WERI-Rb-1 (cell line): Measurements from ENCODE around the gene TEAD1.

Source experiments
- DNase-seq: peaks from one replicate; pipeline ENCODE4 v3.0.0-alpha.2; 2020
- H3K27ac ChIP-seq: fragments of 250-450 bp; sonication (Bioruptor Pico); 2 replicates; pipeline ENCODE4 v1.5.1; 2020; ENCODE audit warnings: mild to moderate bottlenecking, moderate library complexity
- H3K27me3 ChIP-seq: fragments of 250-450 bp; sonication (Bioruptor Pico); 2 replicates; pipeline ENCODE4 v1.5.1; 2021; ENCODE audit warnings: mild to moderate bottlenecking, low read depth, moderate library complexity; ENCODE audit not compliant: insufficient read depth, severe bottlenecking
- H3K36me3 ChIP-seq: fragments of 250-450 bp; sonication (Bioruptor Pico); 2 replicates; pipeline ENCODE4 v1.5.1; 2020; ENCODE audit warnings: mild to moderate bottlenecking, moderate library complexity
- H3K4me3 ChIP-seq: 2 replicates; pipeline ENCODE4 v1.5.1; 2011; ENCODE audit warnings: low read depth, mild to moderate bottlenecking, control low read depth, low read length
- H3K9me3 ChIP-seq: fragments of 250-450 bp; sonication (Bioruptor Pico); 2 replicates; pipeline ENCODE4 v1.5.1; 2021; ENCODE audit warnings: mild to moderate bottlenecking, moderate library complexity; ENCODE audit not compliant: severe bottlenecking
- TF ChIP-seq, protein P1 (sequence below): IDR thresholded peaks from 2 replicates; pipeline ENCODE4 v1.5.1; 2011; ENCODE audit warnings: low read depth, mild to moderate bottlenecking, control low read depth, inconsistent platforms, low read length

TEAD1 gene

DNA sequence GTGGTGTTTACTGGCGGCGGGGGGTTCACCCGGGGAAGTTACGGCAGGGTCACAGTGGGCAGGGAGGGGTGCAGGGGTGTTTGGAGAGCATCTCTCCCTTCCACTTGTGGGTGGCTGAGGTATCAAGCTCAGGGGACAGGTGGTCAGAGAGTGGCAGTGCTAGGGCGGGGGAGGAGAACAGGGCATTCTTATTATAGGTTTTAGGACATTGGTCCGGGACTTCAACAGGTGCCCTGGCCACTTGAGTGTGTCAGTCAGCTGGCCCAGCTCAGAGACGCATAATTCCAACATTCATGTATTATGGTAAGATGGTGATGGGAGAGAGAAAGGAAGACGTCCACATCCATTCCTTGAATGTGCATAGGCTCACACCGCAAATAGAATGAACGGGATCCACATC, 101.7 kb downstream of the TEAD1 start:
- Histone ChIP-seq H3K36me3 (peaks cover 24% of the 10 kb centered on the region), H3K9me3 (no peaks in the 10 kb centered on the region), H3K4me3 (no peak overlapping the region), H3K27ac (no peak overlapping the region), H3K27me3 (no peaks in the 10 kb centered on the region)
- TF ChIP-seq, protein P1, sequence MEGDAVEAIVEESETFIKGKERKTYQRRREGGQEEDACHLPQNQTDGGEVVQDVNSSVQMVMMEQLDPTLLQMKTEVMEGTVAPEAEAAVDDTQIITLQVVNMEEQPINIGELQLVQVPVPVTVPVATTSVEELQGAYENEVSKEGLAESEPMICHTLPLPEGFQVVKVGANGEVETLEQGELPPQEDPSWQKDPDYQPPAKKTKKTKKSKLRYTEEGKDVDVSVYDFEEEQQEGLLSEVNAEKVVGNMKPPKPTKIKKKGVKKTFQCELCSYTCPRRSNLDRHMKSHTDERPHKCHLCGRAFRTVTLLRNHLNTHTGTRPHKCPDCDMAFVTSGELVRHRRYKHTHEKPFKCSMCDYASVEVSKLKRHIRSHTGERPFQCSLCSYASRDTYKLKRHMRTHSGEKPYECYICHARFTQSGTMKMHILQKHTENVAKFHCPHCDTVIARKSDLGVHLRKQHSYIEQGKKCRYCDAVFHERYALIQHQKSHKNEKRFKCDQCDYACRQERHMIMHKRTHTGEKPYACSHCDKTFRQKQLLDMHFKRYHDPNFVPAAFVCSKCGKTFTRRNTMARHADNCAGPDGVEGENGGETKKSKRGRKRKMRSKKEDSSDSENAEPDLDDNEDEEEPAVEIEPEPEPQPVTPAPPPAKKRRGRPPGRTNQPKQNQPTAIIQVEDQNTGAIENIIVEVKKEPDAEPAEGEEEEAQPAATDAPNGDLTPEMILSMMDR = no peak
- no peak for DNase-seq

DNA sequence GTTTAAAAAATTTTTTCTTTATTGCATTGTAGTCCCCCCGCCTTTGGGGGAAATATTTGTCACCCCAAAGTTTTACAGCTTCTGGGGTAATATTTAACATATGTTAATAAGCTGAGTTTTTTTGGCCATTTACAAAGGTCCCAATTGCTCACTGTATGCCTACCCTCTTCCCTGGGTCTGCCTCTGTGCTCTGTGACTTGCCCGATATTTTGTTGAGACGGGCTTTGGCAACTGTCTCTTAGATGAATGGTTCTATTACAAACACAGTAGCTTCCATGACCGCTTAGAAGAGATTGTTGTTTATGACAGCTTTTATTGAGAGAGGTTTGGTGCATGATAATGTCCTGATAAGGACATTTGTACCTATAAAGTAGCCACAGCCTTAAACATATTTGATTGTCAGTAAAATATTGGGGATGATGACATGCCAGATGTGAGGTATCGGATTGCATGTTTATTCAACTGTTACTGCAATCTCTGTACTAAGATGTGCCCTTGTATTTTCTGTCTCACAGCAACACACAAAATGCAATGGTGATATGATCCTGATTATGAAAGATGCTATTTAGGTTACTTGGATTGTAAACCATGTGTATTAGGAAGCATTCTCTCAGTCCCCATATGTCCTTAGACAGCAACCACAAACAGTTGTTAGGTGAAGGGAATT, 103.1 kb downstream of the TEAD1 start:
- H3K27ac ChIP-seq = no peak overlapping the region
- H3K9me3 ChIP-seq = no peaks in the 10 kb centered on the region
- TF ChIP-seq, protein P1 = no peak
- H3K36me3 ChIP-seq = peaks cover 24% of the 10 kb centered on the region
- no peaks in the 10 kb centered on the region for H3K27me3 ChIP-seq
- H3K4me3 ChIP-seq = no peak overlapping the region
- no peak for DNase-seq

- Histone ChIP-seq H3K9me3 (no peaks in the 10 kb centered on the region), H3K27ac (no peak overlapping the region), H3K36me3 (peaks cover 24% of the 10 kb centered on the region), H3K27me3 (no peaks in the 10 kb centered on the region), H3K4me3 (no peak overlapping the region)
- no peak for DNase-seq
- TF ChIP-seq, protein P1 = no peak
Observed at GRCh38 chr11:12778240-12778905, 104.2 kb downstream of the TEAD1 start.

GRCh38 chr11:12783765-12784164, 109.5 kb downstream of the TEAD1 start:
- H3K36me3 ChIP-seq = peaks cover 20% of the 10 kb centered on the region
- no peak for DNase-seq
- H3K27me3 ChIP-seq = no peaks in the 10 kb centered on the region
- no peak overlapping the region for H3K4me3 ChIP-seq
- TF ChIP-seq, protein P1 = no peak
- H3K27ac ChIP-seq = no peak overlapping the region
- no peaks in the 10 kb centered on the region for H3K9me3 ChIP-seq

DNA sequence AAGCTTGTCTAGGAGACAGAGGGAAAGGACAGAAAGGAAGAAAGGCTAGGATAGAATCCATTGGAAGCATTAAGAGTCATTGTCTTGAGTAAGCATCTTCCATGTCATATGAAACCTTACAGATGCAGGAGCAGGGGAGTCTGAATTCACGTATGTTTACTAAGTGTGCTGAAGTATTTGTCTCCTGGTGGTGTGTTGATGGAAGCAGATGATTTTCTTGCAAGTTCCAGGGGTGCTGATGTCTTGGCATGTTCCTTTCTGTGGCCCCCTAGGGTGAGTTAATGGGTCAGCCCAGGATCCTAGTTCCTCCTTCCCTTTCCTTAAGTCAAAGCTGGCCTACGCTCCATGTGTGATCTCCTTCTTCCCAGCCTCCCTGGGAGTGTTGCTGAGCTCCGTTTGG, 110.2 kb downstream of the TEAD1 start:
- no peak for DNase-seq
- Histone ChIP-seq H3K27me3 (no peaks in the 10 kb centered on the region), H3K9me3 (no peaks in the 10 kb centered on the region), H3K4me3 (no peak overlapping the region), H3K36me3 (peaks cover 14% of the 10 kb centered on the region), H3K27ac (no peak overlapping the region)
- TF ChIP-seq, protein P1 = no peak
